ENCODE results near the gene RRP15.

Gene RRP15

DNA sequence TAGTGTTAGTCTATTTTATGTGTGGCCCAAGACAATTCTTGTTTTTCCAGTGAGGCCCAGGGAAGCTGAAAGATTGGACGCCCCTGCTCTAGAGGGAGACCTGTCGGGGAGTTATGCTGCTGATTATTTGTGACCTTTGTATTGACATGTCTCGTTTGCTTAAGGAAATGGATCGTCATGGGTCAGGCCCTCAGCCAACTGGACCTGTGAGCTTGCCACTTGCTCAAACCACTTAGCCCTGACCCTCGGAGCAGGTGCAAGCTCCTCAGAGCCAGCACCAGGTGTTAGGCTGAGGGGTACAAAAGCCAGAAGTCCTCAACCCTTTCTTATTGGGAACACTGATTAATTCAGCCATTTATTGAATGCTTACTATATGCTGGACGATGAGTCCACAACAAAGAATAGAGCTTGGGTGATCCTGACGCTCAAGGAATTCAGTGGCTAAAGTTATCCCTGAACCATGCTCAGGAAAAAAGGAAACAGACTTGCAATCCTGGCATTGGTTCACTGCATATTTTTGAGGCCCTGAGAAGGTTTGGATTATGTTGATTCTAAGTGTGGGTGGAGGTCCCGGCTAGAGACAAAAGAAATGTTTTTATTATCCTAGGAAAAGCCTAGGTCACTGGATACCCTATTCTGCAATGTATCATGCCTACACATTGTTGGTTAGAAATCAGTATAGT lies 79.1 kb downstream of the RRP15 start:
- DNase-seq = no peak

DNA sequence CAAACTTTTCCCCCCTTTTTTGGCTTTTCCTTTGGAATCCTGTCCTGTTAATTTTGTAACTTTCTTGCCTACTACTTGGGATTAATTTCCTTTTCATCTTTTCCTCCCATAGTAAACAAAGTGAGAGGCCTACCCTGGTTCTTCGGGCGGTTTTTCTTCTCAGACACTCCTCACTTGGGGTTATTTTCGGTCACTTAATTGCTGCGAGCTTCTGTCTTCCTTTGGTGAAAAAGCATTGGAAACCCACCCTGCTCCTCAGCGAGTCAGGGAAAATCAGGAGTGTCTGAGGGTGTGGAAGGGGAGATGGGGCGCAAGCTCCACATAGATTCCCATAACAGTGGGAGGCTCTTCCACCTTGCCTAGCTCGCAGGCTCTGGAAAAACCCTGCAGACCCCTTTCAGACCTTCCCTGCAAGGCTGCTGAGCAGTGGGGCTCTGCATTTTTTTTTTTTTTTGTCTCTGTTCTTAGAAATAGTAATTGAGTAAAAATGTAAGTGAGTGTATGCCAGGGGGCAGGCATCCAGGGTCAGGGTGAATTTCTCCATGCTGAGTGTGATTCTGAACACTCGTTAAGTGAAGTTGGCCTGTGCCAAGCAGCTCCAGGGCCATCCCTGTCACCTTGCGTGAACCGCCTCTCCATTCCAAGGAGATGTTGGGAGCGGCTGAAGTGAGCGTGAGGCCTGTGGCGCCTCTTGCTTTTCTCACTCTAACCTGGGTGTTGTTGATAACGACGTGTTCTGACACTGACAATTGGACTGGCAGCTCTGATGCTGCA lies 80.3 kb downstream of the RRP15 start:
- no peak for DNase-seq

- DNase-seq = no peak
Observed at GRCh38 chr1:218366322-218367052, 81.4 kb downstream of the RRP15 start.

GRCh38 chr1:218367118-218367517 lies 82.0 kb downstream of the RRP15 start:
- no peak for DNase-seq

GRCh38 chr1:218368686-218369085 lies 83.6 kb downstream of the RRP15 start:
- DNase-seq = no peak

DNA sequence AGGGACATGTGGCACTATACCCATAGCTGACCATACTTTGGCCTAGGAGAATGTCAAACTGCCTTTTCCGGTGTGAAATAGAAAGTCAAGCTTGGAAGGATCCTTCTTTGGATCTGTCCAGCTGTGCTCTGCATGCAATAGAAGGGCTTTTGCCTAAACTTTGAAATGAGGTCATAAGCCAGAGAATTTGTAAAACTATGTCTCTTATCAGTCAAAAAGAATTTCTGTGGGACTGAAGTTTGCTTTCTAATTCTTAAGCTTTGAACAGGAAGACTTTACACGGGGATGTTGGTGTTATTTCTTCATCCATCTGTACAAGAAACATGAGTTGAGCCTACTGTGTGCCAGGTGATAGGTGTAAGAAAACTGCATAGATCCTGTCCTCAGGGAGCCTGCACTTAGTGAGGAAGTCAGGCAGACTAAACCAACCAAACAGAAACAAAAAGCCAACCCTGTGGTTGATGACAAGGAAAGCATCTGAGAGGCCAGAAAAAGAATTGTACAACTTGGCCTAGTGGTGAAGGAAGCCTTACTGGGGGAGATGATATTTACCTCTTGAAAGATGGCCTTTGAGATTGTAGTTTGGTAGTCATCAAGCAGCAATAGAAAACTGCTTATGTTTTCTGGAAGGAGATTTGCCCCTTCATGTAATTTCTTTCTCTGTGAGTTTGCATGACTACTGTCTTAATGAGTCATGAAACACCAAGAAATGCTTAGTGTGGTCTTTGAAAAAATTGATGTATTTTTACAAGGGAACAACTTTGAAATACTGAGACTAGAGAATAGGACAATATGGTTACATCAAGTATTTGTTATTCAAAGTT lies 84.8 kb downstream of the RRP15 start:
- no peak for DNase-seq

DNA sequence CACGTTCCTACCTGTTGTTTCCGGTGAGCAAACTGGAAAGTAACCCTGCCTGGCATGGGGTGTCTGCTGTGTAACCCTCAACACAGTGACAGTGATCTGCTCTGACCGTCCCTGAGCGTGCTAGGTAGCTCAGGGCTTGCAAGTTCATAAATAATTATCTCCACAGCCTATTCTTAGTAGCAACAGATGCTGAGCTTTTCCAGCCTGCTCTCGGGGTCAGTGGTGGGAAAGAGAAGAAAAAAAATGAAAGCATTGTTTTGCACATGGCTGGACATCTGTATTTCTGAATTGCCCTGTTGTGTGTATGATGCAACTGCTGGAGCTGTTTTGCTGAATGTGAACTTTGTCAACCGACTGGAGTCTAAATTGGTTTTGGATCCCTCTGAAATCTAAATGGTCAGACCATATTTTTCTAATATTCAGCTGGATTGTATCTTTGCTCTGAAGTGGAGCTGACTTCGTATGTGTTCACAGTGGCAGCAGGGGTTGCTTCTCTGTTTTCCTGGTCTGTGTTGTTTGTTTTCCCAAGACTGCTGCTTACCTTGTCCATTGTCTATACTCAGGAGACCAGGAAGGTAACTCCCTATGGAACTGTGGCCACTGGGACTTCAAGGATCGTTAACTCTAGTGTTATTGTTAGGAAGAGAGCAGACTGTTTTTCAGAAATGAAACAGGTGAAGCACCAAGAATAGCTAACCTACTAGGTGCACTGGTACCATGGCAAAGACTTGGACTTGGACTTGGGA lies 87.0 kb downstream of the RRP15 start:
- no peak for DNase-seq

GRCh38 chr1:218374401-218375353 lies 89.6 kb downstream of the RRP15 start:
- no peak for DNase-seq

GRCh38 chr1:218376722-218377121 lies 91.6 kb downstream of the RRP15 start:
- no peak for DNase-seq

- no peak for DNase-seq
Observed at GRCh38 chr1:218377143-218377660, 92.1 kb downstream of the RRP15 start.

DNA sequence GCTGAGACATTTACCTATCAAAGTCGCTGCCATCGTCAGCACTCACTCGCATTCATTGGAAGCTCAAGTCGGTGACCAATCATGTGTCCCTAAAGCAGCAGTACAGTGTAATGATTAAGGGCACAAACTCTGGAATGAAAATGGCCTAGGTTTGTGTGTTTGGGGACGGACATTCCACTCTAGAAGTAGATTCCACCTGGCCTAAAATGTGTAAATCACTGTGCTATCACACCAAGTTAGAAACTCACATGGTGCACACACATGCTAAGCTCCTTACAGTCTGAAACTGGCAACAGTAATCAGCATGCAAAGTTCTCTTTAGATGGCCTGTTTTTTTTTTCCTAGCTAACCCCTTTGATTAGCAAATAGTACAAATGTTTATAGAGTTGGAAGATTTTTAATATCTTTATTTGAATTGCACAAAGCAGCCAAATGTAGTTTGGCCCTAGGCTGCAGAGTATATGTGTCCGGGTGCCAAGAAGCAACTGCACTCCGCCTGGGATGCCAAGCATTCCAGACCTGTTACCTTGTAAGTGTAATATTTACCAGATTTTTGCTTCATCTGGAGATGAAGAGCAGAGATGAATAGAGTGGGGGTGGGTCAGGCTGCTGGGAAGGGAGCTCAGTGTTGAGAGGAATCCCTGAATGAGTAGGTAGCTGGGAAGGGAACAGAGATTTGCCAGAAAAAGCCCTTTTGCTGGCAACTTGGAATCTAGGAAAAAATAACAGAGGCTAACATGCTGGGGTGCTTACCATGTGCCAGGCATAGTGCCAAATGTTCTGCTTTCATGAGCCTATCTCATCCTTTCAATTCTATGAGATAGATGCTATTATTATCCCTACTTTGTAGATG lies 95.3 kb downstream of the RRP15 start:
- DNase-seq = peak; percentile 53

DNA sequence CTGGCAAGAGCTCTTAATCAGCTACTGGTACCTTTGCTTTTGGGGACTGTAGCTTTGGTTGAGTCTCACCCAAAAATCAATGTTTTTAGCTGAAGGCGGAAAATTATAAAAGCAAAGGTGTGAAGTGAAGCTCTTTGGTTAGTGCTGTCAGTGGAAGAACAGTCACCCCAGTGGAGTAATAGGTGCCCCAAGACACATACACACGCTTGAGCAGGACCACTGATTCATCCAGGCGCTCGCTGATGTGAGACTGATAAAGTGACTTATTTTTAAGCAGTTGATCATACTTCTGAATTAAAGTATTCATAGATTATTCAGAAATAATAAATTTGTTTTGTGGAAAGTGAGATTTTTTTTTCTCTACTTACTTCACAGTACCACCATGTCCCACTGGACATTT lies 97.2 kb downstream of the RRP15 start:
- DNase-seq = no peak

GRCh38 chr1:218383051-218383450 lies 98.0 kb downstream of the RRP15 start:
- no peak for DNase-seq

- DNase-seq = no peak
Observed at GRCh38 chr1:218383681-218384080, 98.6 kb downstream of the RRP15 start.

- peak; percentile 40 for DNase-seq
Observed at GRCh38 chr1:218384581-218384993, 99.5 kb downstream of the RRP15 start.

Data from NCI-H446 treated with DMSO at 0.1 percent for 48 hours (cell line).